ENCODE data around the gene CLSTN3. TPM values are rescaled to one million over a fixed set of nuclear protein-coding genes. Genes with fewer than 3 reads are reported as not detected.

Gene CLSTN3
- polyA plus RNA-seq, 2 of the 4 experiments (the other 2 are of a cell fraction), result 17.4 to 24.9 TPM

DNA sequence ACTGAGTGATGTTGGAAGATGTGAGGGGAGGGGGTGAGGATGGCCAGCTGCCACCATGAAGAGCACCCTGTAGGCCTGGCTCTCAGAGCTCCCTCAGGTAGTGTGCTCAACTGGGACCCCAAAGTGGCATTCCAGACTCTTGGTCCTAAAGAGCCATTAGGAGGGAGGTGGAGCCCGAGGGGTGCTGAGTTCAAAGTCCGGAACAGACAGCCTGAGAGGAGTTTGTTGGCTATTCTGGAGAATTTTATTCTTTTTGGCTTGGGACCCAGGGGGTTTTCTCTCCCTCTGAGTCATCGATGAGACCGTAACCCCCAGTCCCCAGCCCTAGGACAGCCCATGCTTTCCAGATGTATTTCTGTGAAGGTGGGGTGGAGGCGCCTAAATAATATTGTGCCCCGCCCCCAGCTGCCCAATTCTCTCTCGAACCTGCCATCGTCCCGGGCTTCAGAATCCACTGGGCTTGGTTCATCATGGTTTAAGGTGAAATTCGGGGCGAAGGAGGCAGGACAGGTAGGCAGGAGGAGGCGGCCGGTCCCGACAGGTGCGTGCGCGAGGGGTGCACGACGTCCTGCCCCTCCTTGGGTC lies 792 bp upstream of the CLSTN3 start:
- POLR2A ChIA-PET, result no interaction called here

DNA sequence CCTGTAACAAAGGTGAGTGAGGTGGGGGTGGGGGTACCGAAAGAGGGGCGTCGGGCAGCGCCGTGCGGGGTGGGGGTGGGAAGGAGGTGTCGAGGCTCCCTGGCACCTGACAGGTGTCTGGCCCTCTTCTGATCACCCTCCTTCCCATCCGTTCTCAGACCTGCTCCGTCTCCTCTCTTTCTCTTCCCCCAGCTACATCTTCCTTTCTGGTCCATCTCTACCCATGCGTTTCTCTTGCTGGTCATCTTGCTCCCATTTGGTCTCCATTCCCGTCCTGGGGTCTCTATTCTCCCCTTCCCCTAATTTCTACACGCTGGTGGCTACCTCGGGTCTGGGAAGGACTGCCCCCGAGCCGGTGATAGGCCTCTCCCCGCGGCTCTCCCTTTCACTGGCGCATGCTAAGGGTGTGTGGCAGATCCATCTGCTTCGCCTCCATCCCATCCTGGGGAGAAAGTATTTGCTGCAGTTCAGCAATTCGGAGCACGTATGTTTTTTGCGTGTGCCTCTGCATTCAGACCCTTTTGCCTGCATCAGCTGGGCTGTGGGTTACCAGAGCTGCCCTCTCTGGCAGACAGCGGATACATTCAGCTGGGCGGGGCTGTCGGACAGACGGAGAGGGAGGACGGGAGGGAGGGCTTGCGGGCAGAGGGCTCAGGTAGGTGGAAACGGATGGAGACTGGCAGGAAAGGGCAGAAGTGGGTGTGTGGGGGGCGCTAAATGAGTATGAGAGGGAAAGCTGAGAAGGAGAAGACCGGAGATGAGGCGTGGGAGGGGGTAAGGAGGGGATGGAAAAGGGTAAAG lies 730 bp downstream of the CLSTN3 start:
- DNase-seq (ENCODE audit: low read depth in 1 of 2, low spot score in 1 of 2) (no peak), ATAC-seq (no peak), FAIRE-seq (no peak)
- H3K9me3 ChIP-seq, result no peaks in the 10 kb centered on the region
- no peak overlapping the region for H3K27ac ChIP-seq
- 85% methylated on average over 32 of the region's 32 CpGs for WGBS (ENCODE audit: missing lambda C conversion rate)
- CTCF ChIA-PET, result interaction anchor here (0.7 to 1.4 kb wide), 6 partner anchors 8 to 207 kb away, joined by 3 to 5 read pairs (median 3); partner anchors contain the start of gene C1RL
- POLR2A ChIA-PET, result no interaction called here
- no peak for TF ChIP-seq BHLHE40 (IDR thresholded peaks at IDR 0.05; ENCODE audit: low read depth, low read length)
- no peak for TF ChIP-seq POLR2AphosphoS2 (conservative IDR thresholded peaks at IDR 0.05; ENCODE audit: low read length)
- no peak for TF ChIP-seq RARB (CRISPR knock-in tag; IDR thresholded peaks at IDR 0.05)
- no peak for TF ChIP-seq HOXB5 (CRISPR knock-in tag; IDR thresholded peaks at IDR 0.05)
- TF ChIP-seq, protein P1, sequence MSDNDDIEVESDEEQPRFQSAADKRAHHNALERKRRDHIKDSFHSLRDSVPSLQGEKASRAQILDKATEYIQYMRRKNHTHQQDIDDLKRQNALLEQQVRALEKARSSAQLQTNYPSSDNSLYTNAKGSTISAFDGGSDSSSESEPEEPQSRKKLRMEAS (IDR thresholded peaks at IDR 0.05), result no peak
- TF ChIP-seq ZFP36 (IDR thresholded peaks at IDR 0.05; ENCODE audit: borderline replicate concordance, partially characterized antibody), result no peak
- no peak for TF ChIP-seq NR3C1 (IDR thresholded peaks at IDR 0.05)
- no peak overlapping the region for H3K4me2 ChIP-seq
- H3K4me1 ChIP-seq, result no peaks in the 10 kb centered on the region
- no peak overlapping the region for H3K4me3 ChIP-seq

More for the DNA sequence above, 792 bp upstream of the CLSTN3 start:
- Histone ChIP-seq H3K4me2 (no peak overlapping the region), H3K27ac (no peak overlapping the region), H3K4me1 (no peaks in the 10 kb centered on the region), H3K4me3 (no peak overlapping the region), H3K9me3 (no peaks in the 10 kb centered on the region)
- no peak for TF ChIP-seq CHD2 (IDR thresholded peaks at IDR 0.05; ENCODE audit: low read length, partially characterized antibody)
- TF ChIP-seq SMC3 (IDR thresholded peaks at IDR 0.05), result no peak
- no peak for TF ChIP-seq CHD4 (IDR thresholded peaks at IDR 0.05; ENCODE audit: borderline replicate concordance)
- TF ChIP-seq, protein P2, sequence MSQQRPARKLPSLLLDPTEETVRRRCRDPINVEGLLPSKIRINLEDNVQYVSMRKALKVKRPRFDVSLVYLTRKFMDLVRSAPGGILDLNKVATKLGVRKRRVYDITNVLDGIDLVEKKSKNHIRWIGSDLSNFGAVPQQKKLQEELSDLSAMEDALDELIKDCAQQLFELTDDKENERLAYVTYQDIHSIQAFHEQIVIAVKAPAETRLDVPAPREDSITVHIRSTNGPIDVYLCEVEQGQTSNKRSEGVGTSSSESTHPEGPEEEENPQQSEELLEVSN (IDR thresholded peaks at IDR 0.05; ENCODE audit: borderline replicate concordance, low read depth), result no peak
- no peak for TF ChIP-seq ZFP36 (IDR thresholded peaks at IDR 0.05; ENCODE audit: borderline replicate concordance, partially characterized antibody)
- TF ChIP-seq EP300 (IDR thresholded peaks at IDR 0.05), result no peak
- TF ChIP-seq, protein P3, sequence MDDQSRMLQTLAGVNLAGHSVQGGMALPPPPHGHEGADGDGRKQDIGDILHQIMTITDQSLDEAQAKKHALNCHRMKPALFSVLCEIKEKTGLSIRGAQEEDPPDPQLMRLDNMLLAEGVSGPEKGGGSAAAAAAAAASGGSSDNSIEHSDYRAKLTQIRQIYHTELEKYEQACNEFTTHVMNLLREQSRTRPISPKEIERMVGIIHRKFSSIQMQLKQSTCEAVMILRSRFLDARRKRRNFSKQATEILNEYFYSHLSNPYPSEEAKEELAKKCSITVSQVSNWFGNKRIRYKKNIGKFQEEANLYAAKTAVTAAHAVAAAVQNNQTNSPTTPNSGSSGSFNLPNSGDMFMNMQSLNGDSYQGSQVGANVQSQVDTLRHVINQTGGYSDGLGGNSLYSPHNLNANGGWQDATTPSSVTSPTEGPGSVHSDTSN (IDR thresholded peaks at IDR 0.05), result no peak
- TF ChIP-seq MYC (IDR thresholded peaks at IDR 0.05; ENCODE audit: borderline replicate concordance, low read length), result no peak
- no peak for TF ChIP-seq ZC3H11A (IDR thresholded peaks at IDR 0.05)
- TF ChIP-seq, protein P4, sequence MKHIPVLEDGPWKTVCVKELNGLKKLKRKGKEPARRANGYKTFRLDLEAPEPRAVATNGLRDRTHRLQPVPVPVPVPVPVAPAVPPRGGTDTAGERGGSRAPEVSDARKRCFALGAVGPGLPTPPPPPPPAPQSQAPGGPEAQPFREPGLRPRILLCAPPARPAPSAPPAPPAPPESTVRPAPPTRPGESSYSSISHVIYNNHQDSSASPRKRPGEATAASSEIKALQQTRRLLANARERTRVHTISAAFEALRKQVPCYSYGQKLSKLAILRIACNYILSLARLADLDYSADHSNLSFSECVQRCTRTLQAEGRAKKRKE (CRISPR knock-in tag; IDR thresholded peaks at IDR 0.05; ENCODE audit: low read depth), result no peak
- TF ChIP-seq HDAC2 (IDR thresholded peaks at IDR 0.05), result no peak
- DNase-seq (ENCODE audit: low read depth in 1 of 2, low spot score in 1 of 2), result no peak
- no peak for ATAC-seq
- 90% methylated on average over 19 of the region's 19 CpGs for WGBS (ENCODE audit: missing lambda C conversion rate)
- no peak for FAIRE-seq
- CTCF ChIA-PET, result interaction anchor here (0.7 to 1.3 kb wide), 4 partner anchors 10 to 16 kb away, joined by 3 to 6 read pairs (median 4); no protein-coding TSS in a partner anchor

DNA sequence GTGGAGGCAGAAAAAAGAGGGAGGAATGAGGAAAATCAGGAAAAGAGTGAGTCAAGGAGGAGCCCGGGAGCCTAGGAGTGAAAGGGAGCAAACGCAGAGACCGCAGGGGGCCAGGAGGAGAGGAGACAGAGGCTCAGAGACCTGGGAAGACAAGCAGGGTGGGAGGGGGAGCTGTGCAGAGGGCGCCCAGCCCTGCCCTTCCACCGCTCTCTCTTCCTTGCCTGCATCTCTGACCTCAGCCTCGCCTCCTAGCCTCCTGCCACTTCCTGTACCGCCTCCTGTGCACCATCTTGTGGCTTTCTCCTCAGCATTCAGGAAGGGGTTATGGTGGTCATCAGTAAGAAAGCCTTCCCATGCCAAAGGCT lies 1.3 kb downstream of the CLSTN3 start:
- WGBS (ENCODE audit: missing lambda C conversion rate), result 91% methylated on average over 7 of the region's 7 CpGs
- Histone ChIP-seq H3K4me3 (no peak overlapping the region), H3K4me2 (no peak overlapping the region), H3K4me1 (no peaks in the 10 kb centered on the region), H3K27ac (no peak overlapping the region), H3K9me3 (no peaks in the 10 kb centered on the region)
- FAIRE-seq (no peak), DNase-seq (ENCODE audit: low read depth in 1 of 2, low spot score in 1 of 2) (no peak), ATAC-seq (no peak)
- CTCF ChIA-PET, result interaction anchor here (1.1 to 1.4 kb wide), 2 partner anchors 13 to 18 kb away, joined by 4 to 5 read pairs; no protein-coding TSS in a partner anchor
- TF ChIP-seq ZSCAN20 (CRISPR knock-in tag; IDR thresholded peaks at IDR 0.05), result no peak
- no peak for TF ChIP-seq NFE2L2 (conservative IDR thresholded peaks at IDR 0.05; ENCODE audit: low read length)
- no peak for TF ChIP-seq CHD2 (IDR thresholded peaks at IDR 0.05; ENCODE audit: low read length, partially characterized antibody)
- no peak for TF ChIP-seq EHF (CRISPR knock-in tag; IDR thresholded peaks at IDR 0.05)
- no peak for TF ChIP-seq ZC3H11A (IDR thresholded peaks at IDR 0.05)
- TF ChIP-seq RARB (CRISPR knock-in tag; IDR thresholded peaks at IDR 0.05), result no peak
- TF ChIP-seq, protein P5, sequence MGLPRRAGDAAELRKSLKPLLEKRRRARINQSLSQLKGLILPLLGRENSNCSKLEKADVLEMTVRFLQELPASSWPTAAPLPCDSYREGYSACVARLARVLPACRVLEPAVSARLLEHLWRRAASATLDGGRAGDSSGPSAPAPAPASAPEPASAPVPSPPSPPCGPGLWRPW (IDR thresholded peaks at IDR 0.05), result no peak
- POLR2A ChIA-PET, result no interaction called here
